GM18870 (cell line): Measurements from ENCODE around the gene INSYN1.
"Not testable (repeated sequence)": the region's sequence is repeated elsewhere in the genome, so short reads cannot be mapped to it uniquely, and the experiment has no call there.

Source experiments
- ATAC-seq: cut with Tn5 transposase; IDR thresholded peaks from one replicate; pipeline ENCODE4 v1.9.1; 2021; ENCODE audit warnings: moderate library complexity; ENCODE audit not compliant: unreplicated experiment

The INSYN1 gene

DNA sequence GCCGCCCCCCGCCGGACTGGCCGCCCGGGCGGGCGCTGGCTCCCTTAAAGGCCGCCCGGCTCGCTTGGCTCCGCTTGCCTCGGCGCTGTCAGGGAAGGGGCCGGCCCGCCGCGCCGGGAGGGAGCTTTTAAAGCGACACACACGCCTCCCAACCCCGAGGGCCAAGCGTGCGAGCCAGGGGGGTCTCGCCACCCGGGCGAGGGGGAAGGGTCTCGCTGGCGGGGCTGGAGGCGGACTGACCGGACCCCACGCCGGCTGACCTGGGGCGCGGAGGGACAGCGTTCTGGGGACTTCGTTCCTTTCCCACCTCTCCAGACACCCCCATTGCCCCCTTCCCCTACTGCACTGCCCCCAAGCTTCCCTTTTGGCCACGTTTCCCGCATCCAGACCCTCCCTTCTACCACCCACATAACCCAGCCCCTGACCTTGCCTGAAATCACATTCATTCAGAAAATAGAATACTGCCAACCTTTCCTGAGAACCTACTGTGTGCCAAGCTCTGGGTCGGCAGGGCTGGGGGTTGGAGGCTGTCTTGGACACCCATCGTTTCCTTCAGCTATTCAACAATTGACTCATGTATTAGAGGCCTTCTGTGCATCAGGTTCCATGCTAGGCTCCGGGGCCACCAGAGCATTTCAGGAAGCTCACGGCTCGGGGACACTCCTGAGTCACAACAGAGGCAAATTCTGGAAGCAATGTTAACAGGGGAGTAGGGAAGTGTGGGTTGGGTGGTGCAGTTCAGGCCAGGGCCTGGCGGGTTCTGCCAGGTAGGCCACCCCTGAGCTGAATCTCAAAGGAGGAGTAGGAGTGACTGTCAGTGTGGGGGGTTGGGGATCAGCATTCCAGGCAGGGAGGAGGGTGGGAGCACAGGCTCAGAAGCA lies at the start of gene INSYN1:
TSS of gene INSYN1 (minus strand) at position 102 of the 881 bp plus-strand sequence. CDS start 2,221 bp downstream, outside the sequence.
- ATAC-seq: no peak

- ATAC-seq: no peak
Measured at GRCh38 chr15:73802431-73803041, 49.4 kb upstream of the INSYN1 start.

- ATAC-seq: no peak
Measured at GRCh38 chr15:73800662-73801345, 47.7 kb upstream of the INSYN1 start.

GRCh38 chr15:73799466-73799865 lies 46.3 kb upstream of the INSYN1 start:
- no peak for ATAC-seq

- ATAC-seq: no peak
Measured at GRCh38 chr15:73797366-73798158, 44.4 kb upstream of the INSYN1 start.

GRCh38 chr15:73796331-73796831 lies 43.2 kb upstream of the INSYN1 start:
- no peak for ATAC-seq

DNA sequence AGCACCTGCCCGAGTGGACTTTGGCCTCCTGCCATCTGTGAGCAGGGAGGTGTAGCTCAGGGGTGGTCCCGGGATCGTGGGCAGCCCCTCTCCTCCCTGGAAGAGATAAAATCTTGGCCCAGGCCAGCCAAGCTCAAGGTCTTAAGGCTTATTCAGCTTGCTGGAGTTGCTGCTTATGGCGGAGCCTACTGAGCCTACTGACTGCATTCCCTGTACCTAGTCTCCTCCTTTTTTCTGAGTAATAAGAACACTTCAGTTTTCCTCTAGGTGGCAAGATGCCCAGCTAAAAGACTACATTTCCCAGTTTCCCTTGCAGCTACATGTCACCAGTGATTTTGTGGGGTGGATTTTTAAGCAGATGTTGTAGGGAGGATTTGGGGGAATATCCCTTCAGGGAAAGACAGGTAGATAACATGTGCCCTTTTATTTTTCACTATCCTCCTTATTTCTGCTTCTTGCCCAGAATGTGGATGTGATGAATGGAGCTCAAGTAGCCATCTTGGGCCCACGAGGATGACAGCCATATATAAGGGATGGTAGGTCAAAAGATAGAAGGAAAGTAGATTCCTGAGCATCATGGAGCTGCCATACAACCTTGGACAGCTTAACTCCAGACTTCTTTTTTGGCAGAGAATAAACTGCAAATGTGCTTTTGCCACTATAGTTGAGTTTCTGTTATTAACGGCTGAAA lies 41.4 kb upstream of the INSYN1 start:
- ATAC-seq: no peak

DNA sequence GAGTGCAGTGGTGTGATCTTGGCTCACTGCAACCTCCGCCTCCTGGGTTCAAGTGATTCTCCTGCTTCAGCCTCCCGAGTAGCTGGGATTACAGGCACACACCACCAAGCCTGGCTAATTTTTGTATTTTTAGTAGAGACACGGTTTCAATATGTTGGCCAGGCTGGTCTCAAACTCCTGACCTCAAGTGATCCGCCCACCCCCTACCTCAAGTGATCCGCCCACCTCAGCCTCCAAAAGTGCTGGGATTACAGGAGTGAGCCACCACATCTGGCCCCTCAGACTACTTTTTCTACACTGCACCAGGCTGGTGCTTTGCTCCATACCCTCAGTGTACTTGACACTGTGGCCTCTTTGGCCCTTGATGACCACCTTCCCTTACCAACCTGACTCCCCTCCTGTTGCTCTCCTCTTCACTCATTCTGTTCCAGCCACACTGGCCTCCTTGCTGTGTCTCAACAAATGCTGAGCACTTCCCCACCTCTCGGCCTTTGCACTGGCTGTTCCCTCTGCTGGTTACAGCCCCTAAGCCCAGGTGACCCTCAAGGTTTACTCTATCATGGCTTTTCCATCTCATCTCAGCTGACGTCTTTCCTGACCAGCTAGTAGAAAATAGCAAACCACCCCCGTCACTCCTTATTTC lies 39.9 kb upstream of the INSYN1 start:
- ATAC-seq: not testable (repeated sequence)

- ATAC-seq: no peak
Measured at GRCh38 chr15:73792415-73792814, 39.3 kb upstream of the INSYN1 start.

GRCh38 chr15:73789521-73790240 lies 36.5 kb upstream of the INSYN1 start:
- no peak for ATAC-seq

DNA sequence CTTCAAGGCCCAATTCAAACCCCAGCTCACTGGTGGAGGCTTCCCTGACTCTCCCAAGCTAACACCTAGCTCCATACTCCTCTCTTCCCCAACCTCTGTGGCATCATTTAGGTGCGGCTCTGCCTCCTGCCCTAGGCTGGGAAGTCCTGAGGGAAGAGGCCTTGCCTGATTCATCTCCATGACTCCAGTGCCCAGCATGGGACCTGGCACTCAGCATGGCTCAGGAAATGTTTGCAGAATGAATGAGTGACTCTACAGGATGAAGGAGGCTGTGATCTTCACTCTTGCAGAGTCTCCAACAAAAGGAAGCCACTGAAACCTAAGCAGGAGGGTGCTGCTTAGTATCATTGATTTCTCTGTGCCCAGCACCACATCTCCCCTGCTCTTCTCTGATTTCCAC lies 34.5 kb upstream of the INSYN1 start:
- ATAC-seq: no peak

DNA sequence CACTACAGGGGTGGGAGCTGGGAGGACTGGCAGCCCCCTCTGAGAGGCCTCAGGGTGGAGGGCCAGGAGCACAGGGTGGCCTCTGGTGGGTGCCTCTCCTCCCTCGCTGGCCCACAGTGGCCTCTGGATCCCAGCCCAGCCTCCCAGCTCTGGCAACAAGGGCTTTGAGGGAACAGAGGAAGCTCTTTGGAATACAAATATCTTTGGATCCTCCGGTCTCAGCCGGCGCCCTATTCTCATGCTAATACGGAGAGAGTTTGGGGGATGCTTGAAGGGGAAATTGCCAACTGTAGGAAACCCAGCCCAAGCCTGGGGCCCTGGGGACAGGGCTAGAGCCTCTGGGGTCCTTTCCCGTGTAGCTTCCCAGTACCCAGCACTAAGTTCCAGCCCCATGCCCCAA lies 33.4 kb upstream of the INSYN1 start:
- no peak for ATAC-seq

- not testable (repeated sequence) for ATAC-seq
Measured at GRCh38 chr15:73785256-73786014, 32.3 kb upstream of the INSYN1 start.

GRCh38 chr15:73784291-73784690 lies 31.1 kb upstream of the INSYN1 start:
- ATAC-seq: no peak

GRCh38 chr15:73782344-73782959 lies 29.3 kb upstream of the INSYN1 start:
- ATAC-seq: no peak

GRCh38 chr15:73781038-73781925 lies 28.1 kb upstream of the INSYN1 start:
- ATAC-seq: no peak

DNA sequence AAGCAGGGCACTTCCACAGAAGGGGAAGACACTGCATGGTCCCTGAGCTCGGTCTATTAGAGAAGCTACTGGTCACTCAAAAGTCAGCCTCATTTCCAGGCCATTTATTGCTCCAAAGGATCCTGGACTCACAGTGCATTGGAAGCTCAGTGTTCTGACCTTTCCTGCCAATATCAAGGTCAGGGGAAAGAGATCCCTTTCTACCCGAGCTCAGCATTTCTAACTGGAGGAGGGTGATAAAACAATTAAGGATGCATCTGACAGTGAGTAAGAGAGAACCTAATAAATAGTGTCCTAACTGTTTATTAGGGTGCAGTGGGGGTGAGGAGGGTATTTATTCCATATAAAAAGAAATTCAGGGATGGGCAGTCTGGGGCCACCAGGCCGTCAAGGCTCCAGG lies 26.8 kb upstream of the INSYN1 start:
- no peak for ATAC-seq
